Right cardiac atrium (tissue), 5 donors: ENCODE results near the gene PPM1N. TPM values are rescaled to one million over a fixed set of nuclear protein-coding genes. Genes with fewer than 3 reads are reported as not detected.

Experiments
- ATAC-seq, 2 donors: fragments of 200-7000 bp; cut with Tn5 transposase; one replicate each; pipeline versions ENCODE4 v1.8.0 to v1.9.1; 2020; ENCODE audit warnings: moderate library complexity in 2 of 2, mild to moderate bottlenecking in 1 of 2
- DNase-seq, 3 donors: peaks; one replicate each; pipeline ENCODE4 v3.0.0-alpha.2; 2020
- H3K27ac ChIP-seq: one replicate; pipeline ENCODE4 v1.5.1; 2013; ENCODE audit warnings: mild to moderate bottlenecking, low read length, control low read depth, moderate library complexity
- H3K27me3 ChIP-seq: one replicate; pipeline ENCODE4 v1.6.1; 2013; ENCODE audit not compliant: control insufficient read depth, insufficient read depth
- H3K4me1 ChIP-seq: one replicate; pipeline ENCODE4 v1.6.1; 2013; ENCODE audit warnings: low read length; ENCODE audit not compliant: control insufficient read depth, insufficient read depth
- H3K4me3 ChIP-seq: one replicate; pipeline ENCODE4 v1.5.1; 2013; ENCODE audit warnings: low read length, control low read depth
- H3K9me3 ChIP-seq: one replicate; pipeline ENCODE4 v1.6.1; 2013; ENCODE audit warnings: low read length; ENCODE audit not compliant: control insufficient read depth
- WGBS: extraction: QIAGEN DNeasy Blood & Tissue Kit; methylation state at CpG from one replicate; pipeline ENCODE4 v1.1.7; 2013; 5-methylcytosine and 5-hydroxymethylcytosine counted together
- intact Hi-C, 4 donors: fragments of 100-400 bp; cut with DNase I; formaldehyde crosslinking; loops; one replicate each; pipeline versions ENCODE4 v1.11.0 to v1.14.0; 2022 to 2023
- long read RNA-seq, 4 donors: library from polyadenylated mRNA; unstranded; transcript quantifications; one replicate each; pipeline ENCODE4 v2.0.0, GENCODE V29; 2020 to 2021
- polyA plus RNA-seq: library from polyadenylated mRNA; stranded (reverse); fragments of 200-250 nt; gene quantifications from one replicate; pipeline ENCODE4 v1.2.3, GENCODE V29; 2013
- total RNA-seq, 4 donors: library from RNA; stranded (reverse); fragmentation: NEBNext Ultra II Directional; extraction: Animal tissue kit (Norgen Biotek cat#: 25700); gene quantifications; one replicate each; pipeline ENCODE4 v1.2.1, GENCODE V29; 2021
- donor health status: healthy with polysubstance abuse.
- donor health status: DM: no; HTN: yes; CAD: no.
- donor health status: DM: no; HTN: no; CAD: no.
- donor health status: DM: no; HTN: yes; CAD: no; lungs with severe emphysema.
- donor health status: DM: yes; HTN: yes; CAD: no.

The PPM1N gene
- total RNA-seq (under 1 TPM in 2 of 4 donors, not detected in 2; 0.24 to 0.96 TPM), polyA plus RNA-seq (0.91 TPM)
- long read RNA-seq, donor 1, partial matches to known transcripts = 0 of 1 reads
- long read RNA-seq, donor 1, other reads (novel, unspliced or antisense) = 1 of 1 reads
- long read RNA-seq, donor 2, partial matches to known transcripts = 0 of 1 reads
- long read RNA-seq, donor 2, other reads (novel, unspliced or antisense) = 1 of 1 reads
- long read RNA-seq, donor 3, partial matches to known transcripts = 0 of 1 reads
- long read RNA-seq, donor 3, other reads (novel, unspliced or antisense) = 1 of 1 reads
- long read RNA-seq, donor 4 = 0 reads

- intact Hi-C loops = no loop called here
Observed at GRCh38 chr19:45498411-45499195, at the start of gene PPM1N. PPM1N (plus strand) TSS chr19:45498443; CDS start chr19:45498473, 30 bp downstream.

GRCh38 chr19:45448887-45449299, 49.4 kb upstream of the PPM1N start:
- H3K27ac ChIP-seq = no peak overlapping the region
- H3K9me3 ChIP-seq = no peaks in the 10 kb centered on the region
- H3K27me3 ChIP-seq = no peaks in the 10 kb centered on the region
- WGBS = 73% methylated on average over 7 of the region's 7 CpGs
- DNase-seq (peak in 2 of 3 donors; percentile 23 to 37), ATAC-seq (no peak)
- intact Hi-C loops = no loop called here
- no peak overlapping the region for H3K4me3 ChIP-seq
- peaks cover 2% of the 10 kb centered on the region for H3K4me1 ChIP-seq

More at GRCh38 chr19:45498411-45499195, at the start of gene PPM1N:
- no peaks in the 10 kb centered on the region for H3K9me3 ChIP-seq
- H3K4me3 ChIP-seq = peak within 1 kb of the TSS; percentile 68
- no peaks in the 10 kb centered on the region for H3K27me3 ChIP-seq
- 1% methylated on average over 89 of the region's 89 CpGs for WGBS
- DNase-seq (peak in 2 of 3 donors; percentile 71 to 73), ATAC-seq (peak in 1 of 2 donors; percentile 7)
- peaks cover 6% of the 10 kb centered on the region for H3K4me1 ChIP-seq
- H3K27ac ChIP-seq = no peak within 1 kb of the TSS

GRCh38 chr19:45450012-45450333, 48.3 kb upstream of the PPM1N start:
- Histone ChIP-seq H3K4me1 (no peaks in the 10 kb centered on the region), H3K9me3 (no peaks in the 10 kb centered on the region), H3K4me3 (peak overlapping the region; percentile 67), H3K27ac (peak overlapping the region; percentile 25), H3K27me3 (no peaks in the 10 kb centered on the region)
- WGBS = 34% methylated on average over 5 of the region's 5 CpGs
- intact Hi-C loops = loop anchor here in 1 of 4 donors (2.0 kb wide), 1 partner anchor 17 kb away; the partner anchor contains the start of gene FOSB
- DNase-seq (no peak), ATAC-seq (peak; percentile 2 to 5)

- Histone ChIP-seq H3K27ac (peak overlapping the region; percentile 38), H3K9me3 (no peaks in the 10 kb centered on the region), H3K27me3 (no peaks in the 10 kb centered on the region), H3K4me3 (peak overlapping the region; percentile 67), H3K4me1 (no peaks in the 10 kb centered on the region)
- DNase-seq (peak in 1 of 3 donors; percentile 70), ATAC-seq (peak; percentile 7 to 19)
- 3% methylated on average over 28 of the region's 28 CpGs for WGBS
- intact Hi-C loops = loop anchor here in 1 of 4 donors (2.0 kb wide), 1 partner anchor 16 kb away; the partner anchor contains the start of gene FOSB
Observed at GRCh38 chr19:45451131-45451849, 47.0 kb upstream of the PPM1N start.

- Histone ChIP-seq H3K9me3 (no peaks in the 10 kb centered on the region), H3K27ac (peak overlapping the region; percentile 38), H3K4me1 (no peaks in the 10 kb centered on the region), H3K4me3 (no peak overlapping the region), H3K27me3 (no peaks in the 10 kb centered on the region)
- 78% methylated on average over 12 of the region's 12 CpGs for WGBS
- DNase-seq (peak in 2 of 3 donors; percentile 19 to 37), ATAC-seq (no peak)
- intact Hi-C loops = loop anchor here in 1 of 4 donors (2.0 kb wide), 1 partner anchor 15 kb away; the partner anchor contains the start of gene FOSB
Observed at GRCh38 chr19:45451850-45452387, 46.3 kb upstream of the PPM1N start.

- Histone ChIP-seq H3K9me3 (no peaks in the 10 kb centered on the region), H3K27me3 (no peaks in the 10 kb centered on the region), H3K4me1 (no peaks in the 10 kb centered on the region), H3K4me3 (no peak overlapping the region), H3K27ac (peak overlapping the region; percentile 65)
- intact Hi-C loops = no loop called here
- WGBS = 12% methylated on average over 27 of the region's 27 CpGs
- ATAC-seq (peak; percentile 90 to 93), DNase-seq (peak; percentile 93 to 94 (median 93))
Observed at GRCh38 chr19:45455707-45456499, 42.3 kb upstream of the PPM1N start.

- intact Hi-C loops = no loop called here
- no peaks in the 10 kb centered on the region for H3K27me3 ChIP-seq
- DNase-seq (no peak), ATAC-seq (no peak)
- no peaks in the 10 kb centered on the region for H3K4me1 ChIP-seq
- H3K27ac ChIP-seq = peak overlapping the region; percentile 65
- 71% methylated on average over 2 of the region's 2 CpGs for WGBS
- H3K4me3 ChIP-seq = no peak overlapping the region
- H3K9me3 ChIP-seq = no peaks in the 10 kb centered on the region
Observed at GRCh38 chr19:45456500-45456815, 41.8 kb upstream of the PPM1N start.

- ATAC-seq (no peak), DNase-seq (peak in 2 of 3 donors; percentile 11 to 20)
- Histone ChIP-seq H3K4me1 (no peaks in the 10 kb centered on the region), H3K27ac (no peak overlapping the region), H3K4me3 (no peak overlapping the region), H3K9me3 (no peaks in the 10 kb centered on the region), H3K27me3 (no peaks in the 10 kb centered on the region)
- intact Hi-C loops = no loop called here
Observed at GRCh38 chr19:45457776-45458175, 40.5 kb upstream of the PPM1N start.

GRCh38 chr19:45460807-45461347, 37.4 kb upstream of the PPM1N start:
- intact Hi-C loops = no loop called here
- H3K4me1 ChIP-seq = no peaks in the 10 kb centered on the region
- H3K27me3 ChIP-seq = no peaks in the 10 kb centered on the region
- WGBS = 61% methylated on average over 8 of the region's 8 CpGs
- no peak overlapping the region for H3K27ac ChIP-seq
- H3K4me3 ChIP-seq = no peak overlapping the region
- ATAC-seq (no peak), DNase-seq (no peak)
- no peaks in the 10 kb centered on the region for H3K9me3 ChIP-seq

- DNase-seq (no peak), ATAC-seq (no peak)
- Histone ChIP-seq H3K27me3 (no peaks in the 10 kb centered on the region), H3K9me3 (no peaks in the 10 kb centered on the region), H3K4me3 (no peak overlapping the region), H3K27ac (no peak overlapping the region), H3K4me1 (no peaks in the 10 kb centered on the region)
- 55% methylated on average over 4 of the region's 4 CpGs for WGBS
- intact Hi-C loops = no loop called here
Observed at GRCh38 chr19:45462174-45462573, 36.1 kb upstream of the PPM1N start.
